ENCODE data around the gene PCGF2. TPM values are rescaled to one million over a fixed set of nuclear protein-coding genes. Genes with fewer than 3 reads are reported as not detected.
A peak's percentile ranks its signal among the peaks of the same experiment; 100 is the strongest.

The PCGF2 gene
- total and polyA plus RNA-seq, 9 of the 15 experiments (the other 6 are each of a cell fraction or from before 2014, with no cell fraction given): 1.3 to 33.4 (median 7.0) TPM

DNA sequence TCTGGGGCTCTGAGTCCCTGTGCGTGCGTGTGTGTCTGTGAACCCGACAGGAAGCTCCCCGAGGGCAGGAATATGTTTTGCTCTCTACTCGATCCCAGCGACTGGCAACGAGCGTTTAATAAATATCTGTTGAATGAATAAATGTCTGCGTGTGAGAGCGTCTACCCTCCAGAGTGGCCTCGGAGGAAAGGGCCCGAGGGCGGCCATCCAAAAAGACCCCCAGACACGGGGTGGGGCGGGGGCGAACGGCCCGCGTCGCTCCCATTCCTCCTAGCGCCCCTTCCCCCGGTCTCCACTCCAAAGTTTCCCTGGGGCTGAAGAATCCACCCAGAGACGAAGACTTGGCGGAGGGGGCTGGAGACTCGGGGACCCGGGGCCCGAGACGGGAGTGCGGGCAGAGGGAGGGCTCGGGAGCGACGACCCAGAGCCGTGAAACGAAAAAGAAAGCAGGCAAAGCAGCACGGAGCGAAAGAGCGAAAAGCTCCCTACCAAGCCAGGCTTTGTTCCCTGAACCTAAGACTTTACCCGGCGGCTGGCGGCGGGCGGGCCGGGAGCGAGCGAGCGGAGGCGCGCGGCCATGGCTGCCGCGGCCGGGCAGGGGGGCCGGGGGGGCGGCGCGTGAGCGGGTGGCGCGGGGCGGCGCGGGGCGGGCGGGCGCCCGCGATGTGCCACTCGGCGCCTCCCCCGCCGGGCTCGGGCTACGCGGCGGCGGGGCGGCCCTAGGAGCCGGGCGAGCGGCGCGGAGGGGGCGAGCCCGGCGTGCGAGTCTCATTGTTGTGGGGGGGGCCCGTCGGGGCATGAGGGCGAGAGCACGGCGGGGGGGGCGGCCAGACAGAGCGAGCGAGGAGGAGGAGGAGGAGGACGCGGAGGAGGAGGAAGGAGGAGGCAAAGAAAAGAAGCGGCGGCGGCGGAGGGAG, 43.3 kb downstream of the PCGF2 start, which contains the start of gene MLLT6 (continued):
- peak in 1 of 2 experiments; percentile 8 for TF ChIP-seq E2F6 (IDR thresholded peaks at IDR 0.05; ENCODE audit: borderline replicate concordance in 1 of 2, extremely low read depth in 1 of 2, insufficient read depth in 1 of 2, insufficient read length in 1 of 2, low read depth in 1 of 2, low read length in 1 of 2, poor library complexity in 1 of 2, severe bottlenecking in 1 of 2)
- no peak for TF ChIP-seq SNIP1 (IDR thresholded peaks at IDR 0.05; ENCODE audit: low read depth)
- TF ChIP-seq, protein P1, sequence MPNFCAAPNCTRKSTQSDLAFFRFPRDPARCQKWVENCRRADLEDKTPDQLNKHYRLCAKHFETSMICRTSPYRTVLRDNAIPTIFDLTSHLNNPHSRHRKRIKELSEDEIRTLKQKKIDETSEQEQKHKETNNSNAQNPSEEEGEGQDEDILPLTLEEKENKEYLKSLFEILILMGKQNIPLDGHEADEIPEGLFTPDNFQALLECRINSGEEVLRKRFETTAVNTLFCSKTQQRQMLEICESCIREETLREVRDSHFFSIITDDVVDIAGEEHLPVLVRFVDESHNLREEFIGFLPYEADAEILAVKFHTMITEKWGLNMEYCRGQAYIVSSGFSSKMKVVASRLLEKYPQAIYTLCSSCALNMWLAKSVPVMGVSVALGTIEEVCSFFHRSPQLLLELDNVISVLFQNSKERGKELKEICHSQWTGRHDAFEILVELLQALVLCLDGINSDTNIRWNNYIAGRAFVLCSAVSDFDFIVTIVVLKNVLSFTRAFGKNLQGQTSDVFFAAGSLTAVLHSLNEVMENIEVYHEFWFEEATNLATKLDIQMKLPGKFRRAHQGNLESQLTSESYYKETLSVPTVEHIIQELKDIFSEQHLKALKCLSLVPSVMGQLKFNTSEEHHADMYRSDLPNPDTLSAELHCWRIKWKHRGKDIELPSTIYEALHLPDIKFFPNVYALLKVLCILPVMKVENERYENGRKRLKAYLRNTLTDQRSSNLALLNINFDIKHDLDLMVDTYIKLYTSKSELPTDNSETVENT (CRISPR knock-in tag; IDR thresholded peaks at IDR 0.05): no peak
- no peak for TF ChIP-seq ZNF76 (CRISPR knock-in tag; IDR thresholded peaks at IDR 0.05; ENCODE audit: borderline replicate concordance)
- TF ChIP-seq EGR1 (conservative IDR thresholded peaks at IDR 0.05): peak; percentile 67
- no peak for TF ChIP-seq ZNF780A (CRISPR knock-in tag; IDR thresholded peaks at IDR 0.05)
- no peak for TF ChIP-seq ZNF224 (CRISPR knock-in tag; IDR thresholded peaks at IDR 0.05)
- TF ChIP-seq HIVEP1 (CRISPR knock-in tag; IDR thresholded peaks at IDR 0.05): no peak
- TF ChIP-seq CBFA2T3 (IDR thresholded peaks at IDR 0.05): no peak
- no peak for TF ChIP-seq ZNF551 (CRISPR knock-in tag; IDR thresholded peaks at IDR 0.05)
- no peak for TF ChIP-seq MED1 (CRISPR knock-in tag; IDR thresholded peaks at IDR 0.05; ENCODE audit: borderline replicate concordance)
- TF ChIP-seq CREB3 (tag; conservative IDR thresholded peaks at IDR 0.05; ENCODE audit: low read depth): no peak
- 0 out of 2 replicates have a peak, but pooled peaks have one; percentile 38 for TF ChIP-seq ZNF766 (CRISPR knock-in tag; conservative IDR thresholded peaks at IDR 0.05)
- TF ChIP-seq MCM3 (IDR thresholded peaks at IDR 0.05): no peak
- no peak for TF ChIP-seq DIDO1 (tag; IDR thresholded peaks at IDR 0.05; ENCODE audit: low read depth)
- no peak for TF ChIP-seq U2AF1 (optimal IDR thresholded peaks at IDR 0.05; ENCODE audit: low read depth, low read length)
- no peak for TF ChIP-seq ZNF239 (CRISPR knock-in tag; IDR thresholded peaks at IDR 0.05)
- 0 out of 2 replicates have a peak, but pooled peaks have one; percentile 31 for TF ChIP-seq GATAD2B (IDR thresholded peaks at IDR 0.05; ENCODE audit: borderline replicate concordance)
- TF ChIP-seq ETV1 (tag; conservative IDR thresholded peaks at IDR 0.05; ENCODE audit: low read depth): no peak
- TF ChIP-seq FOXA3 (CRISPR knock-in tag; conservative IDR thresholded peaks at IDR 0.05 in 1 of 2, IDR thresholded peaks at IDR 0.05 in 1 of 2): no peak
- TF ChIP-seq ARID1B (IDR thresholded peaks at IDR 0.05): no peak
- TF ChIP-seq, protein P2, sequence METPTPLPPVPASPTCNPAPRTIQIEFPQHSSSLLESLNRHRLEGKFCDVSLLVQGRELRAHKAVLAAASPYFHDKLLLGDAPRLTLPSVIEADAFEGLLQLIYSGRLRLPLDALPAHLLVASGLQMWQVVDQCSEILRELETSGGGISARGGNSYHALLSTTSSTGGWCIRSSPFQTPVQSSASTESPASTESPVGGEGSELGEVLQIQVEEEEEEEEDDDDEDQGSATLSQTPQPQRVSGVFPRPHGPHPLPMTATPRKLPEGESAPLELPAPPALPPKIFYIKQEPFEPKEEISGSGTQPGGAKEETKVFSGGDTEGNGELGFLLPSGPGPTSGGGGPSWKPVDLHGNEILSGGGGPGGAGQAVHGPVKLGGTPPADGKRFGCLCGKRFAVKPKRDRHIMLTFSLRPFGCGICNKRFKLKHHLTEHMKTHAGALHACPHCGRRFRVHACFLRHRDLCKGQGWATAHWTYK (CRISPR knock-in tag; IDR thresholded peaks at IDR 0.05): peak; percentile 29; the same call in 1 of the 2 replicates

Data from K562 (cell line).